H1 (cell line): Measurements from ENCODE around the gene GGA2. TPM values are rescaled to one million over a fixed set of nuclear protein-coding genes. Genes with fewer than 3 reads are reported as not detected.

Experiments used
- CTCF ChIA-PET: fragments of 300-600 bp; sonication (Branson Sonifier 250); formaldehyde crosslinking; loops from one replicate; lab custom pipeline; 2021; ENCODE audit not compliant: partially characterized antibody; lab: Charles Lee
- POLR2A ChIA-PET: fragments of 300-600 bp; sonication (Branson Sonifier 250); formaldehyde crosslinking; loops from one replicate; lab custom pipeline; 2021; ENCODE audit warnings: inconsistent platforms; ENCODE audit not compliant: partially characterized antibody; lab: Charles Lee
- DNase-seq, 2 experiments: peaks; one replicate each; pipeline versions ENCODE4 v3.0.0 to v3.0.0-alpha.2; 2010 to 2022; ENCODE audit warnings: low spot score in 2 of 2, low read depth in 1 of 2, mixed read lengths in 1 of 2
- FAIRE-seq: peaks from 2 replicates; lab custom pipeline; 2011; peaks lifted over from hg19 to GRCh38; lab: Jason Lieb, UNC
- H2AFZ ChIP-seq: 2 replicates; pipeline ENCODE4 v1.8.1; 2012; ENCODE audit warnings: low read length, inconsistent platforms
- H2AK5ac ChIP-seq: 2 replicates; pipeline ENCODE4 v1.6.1; 2013; ENCODE audit warnings: low read depth, low read length
- H2BK120ac ChIP-seq: replicated peaks from 2 replicates; pipeline ENCODE3; 2013; ENCODE audit warnings: low read depth, low read length, inconsistent platforms
- H2BK12ac ChIP-seq: 2 replicates; pipeline ENCODE4 v1.6.1; 2013; ENCODE audit warnings: low read depth, low read length
- H2BK15ac ChIP-seq: 2 replicates; pipeline ENCODE4 v1.6.1; 2013; ENCODE audit warnings: low read length
- H2BK20ac ChIP-seq: 2 replicates; pipeline ENCODE4 v1.6.1; 2013; ENCODE audit warnings: low read length
- H2BK5ac ChIP-seq: 2 replicates; pipeline ENCODE4 v1.6.1; 2013; ENCODE audit warnings: low read depth, low read length
- H3K14ac ChIP-seq: 2 replicates; pipeline ENCODE4 v1.6.1; 2013; ENCODE audit warnings: inconsistent platforms; ENCODE audit not compliant: insufficient read length
- H3K18ac ChIP-seq: 2 replicates; pipeline ENCODE4 v1.6.1; 2013; ENCODE audit warnings: low read length; ENCODE audit errors: extremely low read depth
- H3K23ac ChIP-seq: 2 replicates; pipeline ENCODE4 v1.6.1; 2013; ENCODE audit warnings: inconsistent platforms; ENCODE audit not compliant: insufficient read length
- H3K23me2 ChIP-seq: 2 replicates; pipeline ENCODE4 v1.6.1; 2013; ENCODE audit warnings: low read depth, low read length
- H3K27ac ChIP-seq: 2 replicates; pipeline ENCODE4 v1.6.1; 2011; ENCODE audit warnings: low read depth, low read length, inconsistent platforms
- H3K27me3 ChIP-seq, 4 experiments: replicated peaks in 1 of 4; 1 replicate in 1 of 4; 2 replicates in 3 of 4; pipeline versions ENCODE4 v1.6.1 to v1.8.1; 2011 to 2013; ENCODE audit warnings: low read length in 3 of 4, mild to moderate bottlenecking in 3 of 4, inconsistent platforms in 2 of 4, mixed read lengths in 2 of 4, moderate library complexity in 1 of 4; ENCODE audit not compliant: control insufficient read depth in 3 of 4, insufficient read depth in 3 of 4; ENCODE audit errors: extremely low read depth in 1 of 4
- H3K36me3 ChIP-seq, 4 experiments: 2 replicates each; pipeline versions ENCODE4 v1.6.1 to v1.8.1; 2011 to 2013; ENCODE audit warnings: mild to moderate bottlenecking in 4 of 4, low read length in 3 of 4, moderate library complexity in 2 of 4, control low read depth in 1 of 4, inconsistent platforms in 1 of 4; ENCODE audit not compliant: insufficient read depth in 4 of 4, control insufficient read depth in 2 of 4
- H3K4ac ChIP-seq: replicated peaks from 2 replicates; pipeline ENCODE3; 2013; ENCODE audit warnings: low read length, low read depth, mixed read lengths, inconsistent platforms; ENCODE audit not compliant: insufficient read length
- H3K4me1 ChIP-seq, 4 experiments: replicated peaks in 1 of 4; 1 replicate in 1 of 4; 2 replicates in 3 of 4; pipeline versions ENCODE4 v1.6.1 to v1.8.1; 2011 to 2013; ENCODE audit warnings: low read length in 3 of 4, inconsistent platforms in 2 of 4, mixed read lengths in 1 of 4; ENCODE audit not compliant: insufficient read depth in 4 of 4, control insufficient read depth in 3 of 4
- H3K4me2 ChIP-seq, 2 experiments: 2 replicates each; pipeline versions ENCODE4 v1.6.1 to v1.8.1; 2011 to 2013; ENCODE audit warnings: low read depth in 2 of 2, low read length in 2 of 2, control low read depth in 1 of 2, inconsistent platforms in 1 of 2, mild to moderate bottlenecking in 1 of 2; ENCODE audit not compliant: insufficient read depth in 1 of 2
- H3K4me3 ChIP-seq, 4 experiments: fragments of 200-600, 300-600 bp in 1 of 4; sonication (generic), shearing (Covaris generic), sonication (Bioruptor Twin) in 1 of 4; 2 replicates each; pipeline versions ENCODE4 v1.5.1 to v1.8.1; 2011 to 2016; ENCODE audit warnings: low read length in 4 of 4, low read depth in 3 of 4, control low read depth in 2 of 4, inconsistent platforms in 2 of 4, mild to moderate bottlenecking in 2 of 4, mixed read lengths in 1 of 4, moderate library complexity in 1 of 4; ENCODE audit not compliant: insufficient read depth in 2 of 4; ENCODE audit errors: extremely low read depth in 1 of 4
- H3K56ac ChIP-seq: replicated peaks from 2 replicates; pipeline ENCODE3; 2013; ENCODE audit warnings: low read depth, mild to moderate bottlenecking, mixed read lengths, low read length, inconsistent platforms; ENCODE audit not compliant: insufficient read length
- H3K79me1 ChIP-seq: 2 replicates; pipeline ENCODE4 v1.6.1; 2013; ENCODE audit warnings: low read depth, low read length, control low read depth
- H3K79me2 ChIP-seq, 2 experiments: 2 replicates each; pipeline versions ENCODE4 v1.6.1 to v1.8.1; 2012 to 2013; ENCODE audit warnings: low read length in 2 of 2, mild to moderate bottlenecking in 2 of 2, inconsistent platforms in 1 of 2; ENCODE audit not compliant: insufficient read depth in 2 of 2, control insufficient read depth in 1 of 2
- H3K9ac ChIP-seq, 4 experiments: replicated peaks in 1 of 4; 1 replicate in 1 of 4; 2 replicates in 3 of 4; pipeline versions ENCODE4 v1.6.1 to v1.8.1; 2011 to 2013; ENCODE audit warnings: low read depth in 3 of 4, low read length in 3 of 4, control low read depth in 2 of 4, mild to moderate bottlenecking in 2 of 4, moderate library complexity in 2 of 4, inconsistent platforms in 1 of 4; ENCODE audit errors: extremely low read depth in 1 of 4
- H3K9me3 ChIP-seq, 2 experiments: 2 replicates each; pipeline versions ENCODE4 v1.6.1 to v1.8.1; 2012 to 2013; ENCODE audit warnings: mild to moderate bottlenecking in 2 of 2, moderate library complexity in 2 of 2, control low read depth in 1 of 2, inconsistent platforms in 1 of 2, low read depth in 1 of 2, low read length in 1 of 2, mixed read lengths in 1 of 2; ENCODE audit not compliant: insufficient read depth in 2 of 2
- H4K20me1 ChIP-seq, 2 experiments: replicated peaks in 1 of 2; 2 replicates each; pipeline versions ENCODE3 to v1.8.1; 2011 to 2013; ENCODE audit warnings: inconsistent platforms in 2 of 2, low read length in 2 of 2, mild to moderate bottlenecking in 1 of 2; ENCODE audit not compliant: insufficient read depth in 2 of 2, control insufficient read depth in 1 of 2
- H4K5ac ChIP-seq: 2 replicates; pipeline ENCODE4 v1.6.1; 2013; ENCODE audit warnings: low read length, low read depth, mixed read lengths, inconsistent platforms; ENCODE audit not compliant: insufficient read length
- H4K8ac ChIP-seq: 2 replicates; pipeline ENCODE4 v1.8.0; 2013; ENCODE audit warnings: mild to moderate bottlenecking, moderate library complexity, low read length, inconsistent platforms; ENCODE audit not compliant: insufficient read depth; ENCODE audit errors: extremely low read depth
- H4K91ac ChIP-seq: replicated peaks from 2 replicates; pipeline ENCODE3; 2013; ENCODE audit warnings: low read length, mixed read lengths, inconsistent platforms; ENCODE audit not compliant: insufficient read length
- EGR1 ChIP-seq: IDR thresholded peaks from 2 replicates; pipeline ENCODE4 v1.6.1; 2011; ENCODE audit warnings: low read depth, low read length, borderline replicate concordance
- EZH2 ChIP-seq: fragments of 200-600 bp; sonication (generic); IDR thresholded peaks from 2 replicates; pipeline ENCODE4 v1.7.1; 2012; ENCODE audit warnings: low read depth, mild to moderate bottlenecking, moderate library complexity, low read length, inconsistent platforms; ENCODE audit not compliant: severe bottlenecking
- KDM5A ChIP-seq: fragments of 200-600 bp; IDR thresholded peaks from 2 replicates; pipeline ENCODE4 v1.7.1; 2012; ENCODE audit warnings: mild to moderate bottlenecking, low read length, inconsistent platforms, mixed read lengths
- RAD21 ChIP-seq, 2 experiments: IDR thresholded peaks in 1 of 2; conservative IDR thresholded peaks in 1 of 2; 2 replicates each; pipeline ENCODE4 v1.6.1; 2011; ENCODE audit warnings: low read depth in 2 of 2, low read length in 2 of 2, improper control_type of control experiment in 1 of 2, inconsistent platforms in 1 of 2, mild to moderate bottlenecking in 1 of 2, moderate library complexity in 1 of 2
- RXRA ChIP-seq: IDR thresholded peaks from 2 replicates; pipeline ENCODE4 v1.6.1; 2011; ENCODE audit warnings: low read depth, mild to moderate bottlenecking, low read length, moderate library complexity; ENCODE audit not compliant: insufficient read depth
- SP1 ChIP-seq: IDR thresholded peaks from 2 replicates; pipeline ENCODE4 v1.6.1; 2011; ENCODE audit warnings: low read depth, low read length
- TAF7 ChIP-seq: optimal IDR thresholded peaks from 2 replicates; pipeline ENCODE3; 2011; ENCODE audit warnings: low read depth, mild to moderate bottlenecking, inconsistent platforms, low read length, moderate library complexity, borderline replicate concordance
- TEAD4 ChIP-seq: IDR thresholded peaks from 2 replicates; pipeline ENCODE4 v1.6.1; 2012; ENCODE audit warnings: low read depth, low read length, inconsistent platforms, mixed read lengths
- USF2 ChIP-seq: IDR thresholded peaks from 2 replicates; pipeline ENCODE4 v1.6.1; 2011; ENCODE audit warnings: low read length, improper control_type of control experiment
- WGBS, 2 experiments: shearing (Covaris generic) in 1 of 2; methylation state at CpG; one replicate each; pipeline versions ENCODE4 v1.1.6 to v1.1.7; 2013 to 2015; ENCODE audit warnings: low lambda C conversion rate in 2 of 2, mixed read lengths in 2 of 2, inconsistent platforms in 1 of 2, low coverage in 1 of 2, missing lambda C conversion rate in 1 of 2; ENCODE audit not compliant: insufficient replicate concordance in 2 of 2, insufficient coverage in 1 of 2, insufficient read length in 1 of 2; ENCODE audit errors: extremely low coverage in 1 of 2, missing lambda C conversion rate in 1 of 2; 5-methylcytosine and 5-hydroxymethylcytosine counted together
- polyA plus RNA-seq, 7 experiments: library from polyadenylated mRNA; depleted of rRNA in 3 of 7; stranded (reverse) in 5 of 7; unstranded in 2 of 7; fragments of >200 nt in 5 of 7; fragments of 200-250 nt in 2 of 7; gene quantifications; 1 replicate in 5 of 7; 2 replicates in 1 of 7; 4 replicates in 1 of 7; pipeline versions ENCODE4 v1.2.1 to v1.2.3, GENCODE V29; 2011 to 2013; ENCODE audit warnings: missing spikeins in 2 of 7, mixed read lengths in 2 of 7
- total RNA-seq: library from RNA; stranded (reverse); fragmentation: NEBNext Ultra II Directional; extraction: Animal tissue kit (Norgen Biotek cat#: 25700); gene quantifications from 2 replicates; pipeline ENCODE4 v1.2.1, GENCODE V29; 2021

Gene GGA2
- total and polyA plus RNA-seq, 2 of the 8 experiments (the other 6 are each of a cell fraction or from before 2014, with no cell fraction given): 65.8 to 114 TPM

- H3K56ac ChIP-seq: peak within 1 kb of the TSS; percentile 66
- no peak within 1 kb of the TSS for H3K14ac ChIP-seq
- H2AFZ ChIP-seq: no peak within 1 kb of the TSS
- H3K9ac ChIP-seq: peak within 1 kb of the TSS; percentile 74 to 100 (median 93)
- H3K36me3 ChIP-seq: peaks cover 11 to 37% (median 32%) of the 10 kb centered on the region in 4 experiments
- no peak within 1 kb of the TSS for H2BK120ac ChIP-seq
- CTCF ChIA-PET: interaction anchor here (0.9 to 4.1 kb wide), 5 partner anchors 17 to 121 kb away, joined by 3 to 17 read pairs (median 3); partner anchors contain the start of gene NDUFAB1
- no peaks in the 10 kb centered on the region for H3K27me3 ChIP-seq
- peak within 1 kb of the TSS; percentile 30 for H4K5ac ChIP-seq
- H4K8ac ChIP-seq: peak within 1 kb of the TSS; percentile 83; the same call in 1 of the 2 replicates
- H2BK12ac ChIP-seq: no peak within 1 kb of the TSS
- POLR2A ChIA-PET: interaction anchor here (0.6 to 4.1 kb wide), 21 partner anchors 8 to 355 kb away, joined by 3 to 38 read pairs (median 4); partner anchors contain the start of genes COG7, DCTN5, NDUFAB1 and PALB2
- no peak within 1 kb of the TSS for H2BK20ac ChIP-seq
- WGBS, 2 experiments: 5% methylated on average over 54 of the region's 65 CpGs; no CpG with 5 or more reads in 1 of the 2 experiments
- no peaks in the 10 kb centered on the region for H3K23me2 ChIP-seq
- H3K23ac ChIP-seq: no peak within 1 kb of the TSS
- H3K79me1 ChIP-seq: no peaks in the 10 kb centered on the region; the same call in 1 of the 2 replicates
- H2AK5ac ChIP-seq: no peak within 1 kb of the TSS
- peak within 1 kb of the TSS; percentile 61 to 90 for H3K4me2 ChIP-seq
- no peak within 1 kb of the TSS for H3K4ac ChIP-seq
- peak within 1 kb of the TSS; percentile 66 for H3K18ac ChIP-seq
- DNase-seq: peak; percentile 96 to 100
- no peaks in the 10 kb centered on the region for H3K9me3 ChIP-seq
- no peak within 1 kb of the TSS for H4K91ac ChIP-seq
- H3K4me1 ChIP-seq: no peaks in the 10 kb centered on the region; a peak in 1 of 7 replicates
- peak within 1 kb of the TSS; percentile 44 to 90 (median 82) for H3K4me3 ChIP-seq
- H2BK5ac ChIP-seq: peak within 1 kb of the TSS; percentile 62; the same call in 1 of the 2 replicates
- FAIRE-seq: no peak
- H3K79me2 ChIP-seq: peaks cover 0 to 62% of the 10 kb centered on the region in 2 experiments
- no peak within 1 kb of the TSS for H2BK15ac ChIP-seq
- peaks cover 3 to 4% of the 10 kb centered on the region in 2 experiments for H4K20me1 ChIP-seq
- peak within 1 kb of the TSS; percentile 93 for H3K27ac ChIP-seq
- peak; percentile 66 for TF ChIP-seq SP1
- TF ChIP-seq TEAD4: 0 out of 2 replicates have a peak, but pooled peaks have one; percentile 20
- peak; percentile 67; the same call in 1 of the 2 replicates for TF ChIP-seq KDM5A
- TF ChIP-seq RAD21 (IDR thresholded peaks at IDR 0.05 in 1 of 2, conservative IDR thresholded peaks at IDR 0.05 in 1 of 2; ENCODE audit: low read depth in 2 of 2, low read length in 2 of 2): peak in 1 of 2 experiments; percentile 0; a peak in 1 of 4 replicates
- TF ChIP-seq TAF7: peak; percentile 68
- peak; percentile 71 for TF ChIP-seq EGR1
- peak; percentile 95 for TF ChIP-seq RXRA
- TF ChIP-seq USF2: peak; percentile 85
- no peak for TF ChIP-seq EZH2
Measured at GRCh38 chr16:23556881-23557778, 46.8 kb upstream of the GGA2 start, which contains the start of the genes EARS2 and UBFD1. Gene EARS2, minus strand, starts transcription at chr16:23557350. Its CDS starts 7 bp downstream, at chr16:23557343. Gene UBFD1, plus strand, starts transcription at chr16:23557727. Its CDS starts 16 bp downstream, at chr16:23557743.
